Fibroblast of skin of back (primary cell): ENCODE results near the gene CLDN11.

Experiments used
- DNase-seq: peaks from one replicate; pipeline ENCODE4 v3.0.0-alpha.2; 2013

The CLDN11 gene

DNA sequence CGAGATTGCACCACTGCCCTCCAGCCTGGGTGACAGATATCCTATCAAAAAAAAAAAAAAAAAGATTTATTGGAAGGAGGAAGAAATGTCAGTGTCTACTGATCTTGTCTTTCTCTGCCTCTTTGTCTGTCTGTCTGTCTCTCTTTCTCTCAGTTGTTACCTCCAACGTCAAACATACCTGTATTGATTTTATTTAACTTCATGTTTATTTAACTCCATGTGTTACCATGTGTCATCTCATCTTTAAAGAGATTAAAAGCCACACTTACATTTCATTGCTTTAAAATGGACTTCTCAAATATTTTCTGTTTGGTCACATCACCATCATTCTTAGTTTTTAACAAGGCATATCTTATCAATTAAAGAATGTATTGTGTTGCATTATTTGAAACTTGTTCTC is 9.4 kb downstream of the CLDN11 start:
- DNase-seq, result no peak

DNA sequence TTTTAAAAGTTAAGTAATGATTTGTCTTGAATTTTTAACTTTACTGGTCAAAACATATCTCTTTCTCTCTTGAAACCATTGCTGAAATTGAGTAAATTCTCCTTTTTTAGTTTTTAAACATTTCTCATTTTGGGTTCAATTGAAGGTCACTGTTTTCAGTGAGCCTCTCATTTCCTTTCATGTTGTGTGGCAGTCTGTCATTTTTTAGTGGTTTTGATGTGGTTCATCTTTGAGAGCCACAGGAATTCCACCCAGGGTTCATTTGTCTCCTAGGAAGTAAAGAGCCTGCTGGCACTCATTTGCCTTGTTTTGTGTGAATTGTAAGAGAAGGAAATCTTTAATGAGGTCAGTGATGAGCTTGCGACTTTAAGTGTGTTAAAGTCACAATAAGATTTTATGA is 10.4 kb downstream of the CLDN11 start:
- DNase-seq, result peak; percentile 68

DNA sequence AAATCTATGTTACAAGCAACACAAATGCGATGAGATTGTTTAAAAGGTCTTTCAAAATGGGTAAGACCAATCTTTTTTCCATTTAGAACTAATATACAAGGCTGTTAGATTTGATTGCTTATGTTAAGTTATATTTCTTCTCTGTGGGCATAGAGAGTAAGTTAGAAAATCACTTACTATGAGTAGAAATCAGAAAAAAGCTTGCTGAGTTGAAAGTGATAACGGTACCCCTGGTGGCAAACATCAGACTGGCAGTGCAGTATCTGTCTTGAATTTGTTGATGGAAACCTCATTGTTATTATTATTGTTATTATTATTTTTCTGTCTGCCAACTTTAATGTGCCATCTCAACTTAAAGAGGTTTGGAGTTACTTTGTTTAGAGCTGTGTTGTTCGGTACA is 12.4 kb downstream of the CLDN11 start:
- DNase-seq, result no peak

DNA sequence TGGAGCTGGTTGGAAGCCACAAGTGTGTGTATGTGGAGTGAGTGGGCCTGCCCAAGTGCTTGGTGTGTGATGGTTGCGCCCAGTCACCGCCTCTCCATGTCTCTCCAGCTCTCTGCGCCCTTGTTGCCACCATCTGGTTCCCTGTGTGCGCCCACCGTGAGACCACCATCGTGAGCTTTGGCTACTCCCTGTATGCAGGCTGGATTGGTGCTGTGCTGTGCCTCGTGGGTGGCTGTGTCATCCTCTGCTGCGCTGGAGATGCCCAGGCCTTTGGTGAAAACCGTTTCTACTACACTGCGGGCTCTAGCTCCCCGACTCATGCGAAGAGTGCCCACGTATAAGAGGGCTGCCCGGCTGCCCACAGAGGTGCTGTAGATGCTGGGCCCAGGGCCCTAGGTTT is 13.7 kb downstream of the CLDN11 start:
- no peak for DNase-seq

DNA sequence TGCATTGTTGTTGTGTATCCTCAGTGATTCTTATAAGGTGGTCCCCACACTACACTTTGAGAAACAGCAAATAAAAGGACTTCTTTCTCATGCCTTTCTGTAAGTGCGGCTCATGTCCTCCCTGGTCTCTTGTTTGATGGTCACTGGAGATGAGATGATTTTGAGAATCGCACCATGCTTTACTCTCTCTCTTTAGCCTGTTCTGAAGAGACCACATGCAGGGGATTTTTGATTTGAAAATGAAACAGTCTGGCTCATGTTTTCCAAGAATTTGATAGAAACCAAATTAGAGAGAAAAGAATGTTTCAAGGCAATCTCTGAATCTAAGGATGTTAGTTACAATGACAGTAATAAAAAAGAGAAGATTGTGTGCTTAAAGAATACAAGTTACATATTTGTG is 18.0 kb downstream of the CLDN11 start:
- no peak for DNase-seq

DNA sequence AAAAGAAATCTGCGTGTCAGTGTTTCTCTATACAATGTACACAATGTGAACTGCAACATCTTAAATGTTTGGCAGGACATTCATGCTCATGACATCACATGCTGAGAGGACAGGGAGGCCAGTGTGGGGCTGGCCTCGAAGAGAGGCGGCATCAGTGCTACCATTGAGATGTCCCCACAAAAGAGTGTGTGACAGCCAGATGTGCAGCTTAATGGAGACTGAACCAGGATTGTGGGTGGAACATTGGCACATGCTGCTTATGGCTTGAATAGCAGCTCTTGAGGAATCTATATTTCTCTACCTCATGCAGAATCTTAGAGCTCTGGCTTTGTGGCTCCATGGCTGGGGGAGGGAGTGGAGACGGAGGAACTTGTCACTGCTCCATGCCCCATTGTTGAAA is 18.5 kb downstream of the CLDN11 start:
- DNase-seq, result no peak

DNA sequence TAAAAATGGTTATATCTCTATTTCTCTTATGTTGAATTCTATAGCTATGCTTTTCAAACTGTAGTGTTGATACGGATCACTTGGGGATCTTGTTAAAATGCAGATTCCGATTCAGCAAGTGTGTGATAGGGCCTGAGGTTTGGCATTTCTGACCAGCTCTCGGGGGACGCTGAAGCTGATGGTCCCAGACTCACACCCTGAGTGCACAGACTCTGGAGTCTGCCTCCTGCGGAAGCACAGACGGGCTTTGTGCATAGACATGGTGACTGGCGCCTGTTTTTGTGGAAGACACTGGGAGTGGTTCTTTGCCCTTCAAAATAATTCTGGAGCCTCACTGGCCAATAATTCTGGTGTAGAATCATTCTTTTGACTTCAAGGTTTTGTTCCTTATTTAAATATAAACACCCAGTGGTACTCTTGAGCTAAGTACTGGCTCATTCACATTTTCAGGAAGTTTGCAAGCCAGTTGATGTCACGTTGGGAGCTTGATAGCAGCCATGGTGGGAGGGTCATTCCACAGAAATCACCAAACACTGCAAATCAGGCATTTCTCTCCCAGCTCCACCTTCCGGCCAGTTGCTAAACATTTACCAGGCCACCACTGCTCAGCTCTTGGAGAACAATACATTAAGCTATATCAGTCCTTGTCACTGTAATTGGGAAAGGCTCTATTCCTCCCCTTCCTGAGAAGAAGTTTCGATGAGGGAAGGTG is 19.2 kb downstream of the CLDN11 start:
- no peak for DNase-seq

DNA sequence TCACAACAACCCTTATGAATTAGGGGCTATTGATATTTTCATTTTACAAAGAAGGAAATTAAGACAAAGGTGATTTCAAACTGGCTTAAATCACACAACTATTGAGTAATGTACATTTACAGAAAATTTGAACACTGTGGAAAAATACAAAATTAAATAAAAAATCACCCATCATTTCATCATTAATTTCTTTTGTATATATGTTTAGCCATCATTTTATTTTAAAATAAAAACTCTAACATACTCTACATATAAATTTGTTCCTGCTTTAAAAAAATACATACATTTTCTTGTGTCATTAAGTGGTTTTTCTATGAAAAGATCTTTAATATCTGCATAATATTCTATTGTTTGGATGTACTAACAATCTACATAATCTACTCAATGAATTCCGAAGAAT is 20.2 kb downstream of the CLDN11 start:
- no peak for DNase-seq

DNA sequence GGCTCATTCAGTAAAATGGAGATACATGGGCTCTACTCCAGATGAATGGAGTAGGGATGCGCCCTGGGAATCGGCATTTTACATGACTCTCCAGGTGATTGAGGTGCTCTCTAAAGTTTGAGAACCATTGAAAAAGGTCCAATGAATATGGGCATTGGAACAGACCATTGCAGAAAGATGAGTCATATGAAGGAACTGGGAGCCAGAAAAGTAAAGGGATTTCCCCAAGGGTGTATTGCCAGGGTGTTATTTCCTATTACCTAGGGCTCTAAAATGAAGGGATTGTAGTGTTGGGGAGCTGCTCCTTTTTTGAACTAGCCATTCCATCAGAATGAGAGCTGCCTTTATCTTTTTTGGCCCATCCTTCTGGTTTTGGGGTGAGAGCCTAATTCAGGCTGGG is 21.7 kb downstream of the CLDN11 start:
- peak; percentile 12 for DNase-seq

DNA sequence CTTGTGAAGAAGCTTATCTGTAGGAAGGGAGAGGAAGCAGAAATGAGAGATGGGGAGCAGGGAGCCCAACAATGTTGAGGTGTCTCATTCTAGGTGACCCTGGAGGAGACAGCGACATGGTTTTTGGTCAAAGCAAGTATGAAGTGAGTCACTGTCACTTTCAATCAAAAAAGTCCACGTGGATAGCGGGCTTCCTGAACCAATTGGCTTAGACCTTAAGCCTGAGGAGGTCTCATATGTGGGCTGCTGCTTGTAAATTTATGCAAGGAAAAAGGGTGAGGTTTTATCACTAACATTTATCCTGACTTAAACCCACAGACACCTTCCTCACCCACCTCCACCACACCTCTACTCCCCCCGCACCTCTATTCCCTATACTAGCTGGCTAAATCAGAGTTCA is 22.7 kb downstream of the CLDN11 start:
- no peak for DNase-seq

DNA sequence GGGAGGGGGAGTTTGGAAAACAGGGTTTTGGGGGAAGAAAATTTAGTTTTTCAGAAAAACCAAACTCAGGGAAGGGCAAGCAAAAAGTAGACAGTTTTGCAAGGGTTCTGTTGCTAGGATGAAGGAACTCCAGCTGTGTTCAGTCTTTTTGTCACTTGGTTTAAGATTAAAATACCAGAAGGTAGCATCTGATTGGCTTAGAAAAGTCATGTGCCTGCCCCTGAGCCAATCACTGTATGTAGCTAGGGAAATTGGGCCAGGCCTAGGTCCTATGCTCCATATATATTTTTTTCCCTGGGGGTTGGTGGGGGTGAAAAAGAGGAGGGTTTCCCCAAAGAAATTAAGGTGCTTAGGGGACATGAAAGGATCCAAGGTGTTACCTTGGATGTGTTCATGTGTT is 24.3 kb downstream of the CLDN11 start:
- no peak for DNase-seq

DNA sequence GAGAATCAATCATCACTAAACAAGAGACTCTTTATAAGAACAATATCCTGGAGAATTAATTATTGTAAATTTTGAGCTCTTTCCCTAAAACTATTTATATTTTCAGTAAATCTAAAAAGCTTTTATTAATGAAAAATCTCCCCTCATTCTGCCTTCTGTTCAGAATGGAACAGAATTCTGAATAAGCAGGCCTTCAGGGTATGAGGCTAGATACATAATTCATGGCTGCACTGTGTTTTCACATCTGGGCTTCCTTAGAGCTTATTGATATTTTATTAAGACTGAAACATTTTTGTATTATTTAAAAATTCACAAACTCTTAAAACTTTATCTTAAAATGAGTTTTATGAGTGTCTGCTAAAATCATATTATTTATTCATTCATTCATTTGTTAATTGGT is 24.8 kb downstream of the CLDN11 start:
- no peak for DNase-seq

DNA sequence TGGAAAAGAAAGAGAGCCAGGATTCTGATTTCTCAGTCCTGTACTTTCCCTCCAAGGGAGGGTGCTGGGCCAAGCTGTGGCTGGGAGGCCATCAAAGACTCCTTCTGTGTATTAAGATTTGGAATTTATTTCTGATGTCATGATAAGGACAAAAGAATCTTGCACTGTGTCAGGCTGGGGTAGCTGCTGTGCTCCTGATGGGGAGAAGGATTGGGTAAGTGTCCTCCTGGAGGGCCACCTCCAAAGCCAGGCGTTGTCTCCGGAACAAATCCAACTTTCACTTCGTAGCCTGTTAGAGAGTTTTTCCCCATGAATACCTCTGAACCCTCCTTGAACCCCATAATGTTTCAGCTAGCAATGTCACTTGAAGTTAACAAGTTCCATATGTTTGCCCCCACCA is 29.9 kb downstream of the CLDN11 start:
- no peak for DNase-seq

DNA sequence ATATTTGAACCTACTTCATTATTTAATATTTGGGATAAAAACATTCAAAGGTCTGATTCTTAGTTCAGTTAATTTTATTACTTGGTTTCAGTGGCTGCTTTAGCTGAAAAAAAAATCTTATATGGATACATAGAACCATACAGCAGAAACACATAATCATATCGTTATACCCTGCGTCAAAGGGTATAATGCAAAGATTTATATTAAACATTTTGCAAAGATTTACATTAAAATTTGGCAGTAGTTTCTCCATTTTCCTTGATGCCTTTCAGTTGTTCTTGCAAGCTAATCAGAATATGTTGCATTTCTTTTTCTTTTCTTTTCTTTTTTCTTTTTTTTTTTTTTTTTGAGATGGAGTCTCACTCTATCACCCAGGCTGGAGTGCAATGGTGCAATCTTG is 31.4 kb downstream of the CLDN11 start:
- DNase-seq, result no peak

DNA sequence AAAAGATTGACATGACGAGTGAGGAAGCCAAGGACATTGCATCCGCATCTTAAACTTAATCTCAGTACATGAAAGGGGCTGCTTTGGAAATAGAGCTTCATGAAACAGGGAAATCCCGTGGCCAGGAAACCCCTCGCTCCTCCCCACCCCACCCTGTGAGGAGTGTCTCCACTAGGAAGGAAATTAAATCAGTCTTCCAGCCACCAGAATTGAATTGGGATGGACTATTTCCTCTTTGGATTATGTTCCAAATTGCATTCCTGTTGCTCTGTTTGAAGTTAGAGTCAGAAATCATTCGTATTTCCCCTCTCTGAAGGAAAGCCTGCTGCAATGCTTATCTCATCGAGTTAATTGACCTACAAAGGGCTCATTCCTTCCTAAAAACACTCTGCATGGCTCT is 35.8 kb downstream of the CLDN11 start:
- no peak for DNase-seq

DNA sequence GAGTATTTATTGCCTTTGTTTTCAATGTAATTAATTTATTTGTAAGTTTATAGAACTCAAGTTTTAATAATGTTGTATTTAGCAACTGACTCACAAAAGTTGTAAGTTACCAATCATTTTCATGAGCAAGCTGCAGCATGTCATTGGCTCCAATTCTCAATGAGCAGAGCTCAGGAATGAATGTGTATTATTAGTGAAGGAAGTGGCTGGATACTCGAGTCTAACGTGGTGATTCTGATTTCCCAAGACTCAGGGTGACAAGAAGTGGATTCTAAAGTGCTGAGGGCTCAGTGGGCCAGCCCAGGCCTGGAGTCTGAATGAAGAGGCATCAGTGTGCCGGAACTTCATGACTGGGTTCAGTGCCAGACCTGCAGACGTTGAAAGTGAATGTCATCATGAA is 39.6 kb downstream of the CLDN11 start:
- DNase-seq, result no peak

DNA sequence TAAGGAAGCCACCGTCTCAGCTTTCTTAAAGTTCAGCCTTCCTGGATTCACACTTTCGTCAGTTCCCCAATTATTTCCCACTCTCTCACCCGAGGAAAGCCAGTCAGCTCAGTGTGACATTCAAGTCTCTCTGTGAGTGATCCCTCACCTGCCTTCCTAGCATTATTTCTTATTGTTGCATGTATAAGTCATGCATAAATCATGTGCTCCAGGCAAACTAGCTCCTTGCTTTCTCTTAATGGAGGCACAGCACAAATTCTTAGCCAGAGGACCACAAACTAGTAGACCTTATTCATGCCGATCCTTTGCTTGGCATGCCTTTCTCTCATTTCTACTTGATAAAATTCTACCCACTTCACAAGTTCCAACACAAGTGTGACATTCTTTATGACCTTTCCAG is 44.3 kb downstream of the CLDN11 start:
- DNase-seq, result no peak

DNA sequence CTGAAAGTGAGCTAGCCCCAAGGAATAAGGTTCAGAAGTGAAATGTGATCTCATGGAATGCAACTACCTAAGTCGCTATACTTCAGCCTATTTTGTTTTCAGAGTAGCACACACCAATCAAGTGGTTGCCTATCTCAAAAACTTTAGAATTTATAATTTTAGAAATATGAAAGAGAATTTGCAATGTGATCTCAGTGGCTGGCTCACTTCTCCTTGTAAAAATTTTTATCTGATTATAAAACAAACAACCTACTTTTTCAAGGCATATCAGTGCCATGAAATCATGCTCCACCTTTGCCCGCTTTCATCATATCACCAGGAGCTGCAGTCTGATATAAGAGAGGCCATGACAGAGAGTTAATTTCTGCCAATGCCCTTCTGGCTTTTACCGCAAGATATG is 47.3 kb downstream of the CLDN11 start:
- no peak for DNase-seq

DNA sequence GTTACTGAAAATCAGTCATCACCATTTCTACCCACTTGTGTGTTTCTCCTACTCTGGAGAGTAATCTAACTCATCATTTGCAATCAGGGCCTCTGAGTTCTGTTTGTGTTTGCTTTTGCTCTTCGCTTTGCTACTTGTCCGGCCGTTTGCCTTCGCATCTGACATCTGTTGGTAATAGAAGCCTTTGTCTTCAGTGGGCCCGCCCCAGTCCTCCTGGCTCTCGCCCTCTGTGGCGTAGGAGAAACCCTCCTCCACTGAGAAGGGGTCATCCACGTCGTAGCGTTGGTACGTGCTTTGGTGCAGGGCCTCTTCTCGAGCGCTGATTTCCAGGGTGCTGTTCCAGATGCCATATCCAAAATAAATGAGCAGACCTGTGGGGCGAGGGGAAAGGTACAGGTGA is 48.3 kb downstream of the CLDN11 start:
- DNase-seq, result no peak

DNA sequence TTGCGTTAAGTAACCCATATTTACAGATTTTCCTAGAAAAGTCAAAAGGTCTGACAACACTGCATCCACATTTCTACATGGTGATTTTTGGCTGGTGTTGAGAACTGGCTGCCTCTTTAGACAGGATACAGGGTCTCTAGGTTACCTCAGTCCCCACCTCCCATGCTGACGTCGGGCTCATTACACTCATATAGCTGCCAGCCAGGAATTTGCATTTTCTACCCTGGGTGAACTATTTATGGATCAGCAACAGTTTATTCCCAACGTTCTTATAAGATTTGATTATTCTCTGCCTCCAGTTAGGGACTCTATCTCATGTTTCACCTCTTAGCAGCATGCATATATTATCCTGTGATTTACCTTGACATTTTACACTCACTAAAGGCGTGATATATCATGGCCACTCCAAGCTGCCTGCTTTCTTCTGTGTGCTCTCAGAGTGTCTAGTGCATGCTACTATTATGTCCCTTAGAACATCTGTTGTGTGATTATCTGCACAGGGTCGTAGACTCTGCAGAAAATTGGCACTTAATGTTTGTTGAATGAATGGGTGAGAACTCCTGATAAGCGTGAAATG is 49.0 kb downstream of the CLDN11 start:
- no peak for DNase-seq

DNA sequence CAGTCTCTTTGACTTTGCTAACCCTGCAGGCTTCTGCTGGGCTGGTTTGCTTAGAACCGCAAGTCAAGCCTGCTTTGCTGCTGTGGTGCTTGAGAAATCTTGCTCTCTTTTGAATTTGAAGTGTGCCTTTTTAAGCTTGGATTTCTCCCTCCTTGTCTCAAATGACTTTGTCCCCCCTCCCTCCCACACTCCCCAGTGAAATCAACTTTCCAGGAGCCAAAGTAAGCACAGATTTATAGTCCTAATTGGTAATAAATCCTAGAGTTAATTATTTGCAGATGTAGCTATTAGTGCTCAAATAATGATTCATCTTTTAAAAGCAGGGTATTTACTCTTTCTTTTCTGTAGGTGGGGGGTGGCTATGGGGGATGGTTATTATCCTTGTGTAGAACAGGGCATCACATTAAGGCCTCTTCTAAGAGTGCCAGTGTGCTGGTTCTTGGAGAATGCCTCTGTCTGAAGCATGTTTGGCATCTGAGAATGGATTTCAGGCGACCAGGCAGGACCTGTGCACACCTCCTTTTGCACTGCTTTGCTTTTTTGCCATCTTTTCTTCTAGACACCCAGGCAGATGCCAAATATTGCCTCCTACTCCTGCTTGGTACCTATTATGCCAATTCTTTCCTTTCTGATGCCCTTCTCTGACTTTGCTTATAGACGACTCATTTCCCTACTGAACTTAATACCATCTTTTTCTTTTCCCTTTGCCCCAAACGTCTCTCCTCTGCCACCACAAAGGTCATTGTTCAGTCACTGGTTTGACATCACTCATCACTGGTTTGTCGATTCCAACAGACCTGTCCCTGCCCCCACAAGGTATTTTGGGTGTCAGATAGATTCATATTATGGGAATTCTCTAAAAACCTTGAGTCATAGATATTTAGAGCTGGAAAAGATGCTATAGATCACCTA is 50.7 kb downstream of the CLDN11 start:
- DNase-seq, result peak; percentile 25

DNA sequence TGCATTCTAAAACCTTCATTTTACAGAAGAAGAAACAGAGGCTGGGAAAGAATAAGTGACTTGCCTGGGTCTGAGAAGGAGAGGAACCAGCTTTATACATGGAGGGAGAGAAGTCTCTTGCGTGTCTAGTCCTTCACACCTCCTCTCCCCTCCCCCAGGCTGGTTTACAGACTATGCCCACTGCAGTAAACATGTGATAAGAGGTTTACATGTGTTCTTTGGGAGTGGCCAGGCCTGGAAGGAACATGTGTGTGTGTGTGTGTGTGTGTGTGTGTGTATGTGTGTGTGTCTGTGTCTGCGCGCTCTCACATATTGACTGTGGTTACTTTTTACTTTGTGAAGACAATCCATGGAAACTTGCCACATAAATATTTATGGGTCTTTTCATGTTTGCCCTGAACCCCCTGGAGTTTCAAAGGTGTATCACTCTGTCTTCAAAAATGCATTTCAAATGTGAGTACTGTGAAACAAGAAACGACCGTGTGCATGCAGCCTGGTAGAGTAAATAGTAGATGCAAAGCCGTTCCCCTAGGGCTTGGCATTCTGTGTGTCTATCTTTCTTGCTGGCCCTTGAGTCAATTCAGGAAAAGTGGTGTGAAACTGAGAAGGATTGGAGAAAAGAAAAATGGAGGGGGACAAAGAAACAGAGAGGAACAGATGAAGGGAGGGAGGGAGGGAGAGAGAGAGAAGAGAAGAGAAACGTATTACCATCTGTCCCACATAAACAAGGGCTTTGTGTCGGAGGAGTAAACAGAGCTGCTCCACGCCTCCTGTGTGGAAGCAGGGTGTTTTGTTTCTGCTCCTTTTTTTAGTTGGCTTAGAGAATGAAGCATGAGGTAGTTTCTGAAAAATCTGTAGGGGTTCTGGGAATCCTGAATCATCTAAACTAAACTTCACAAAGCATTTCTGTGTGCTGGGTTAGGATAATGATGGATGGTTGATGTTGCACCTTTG is 51.7 kb downstream of the CLDN11 start:
- DNase-seq, result no peak

DNA sequence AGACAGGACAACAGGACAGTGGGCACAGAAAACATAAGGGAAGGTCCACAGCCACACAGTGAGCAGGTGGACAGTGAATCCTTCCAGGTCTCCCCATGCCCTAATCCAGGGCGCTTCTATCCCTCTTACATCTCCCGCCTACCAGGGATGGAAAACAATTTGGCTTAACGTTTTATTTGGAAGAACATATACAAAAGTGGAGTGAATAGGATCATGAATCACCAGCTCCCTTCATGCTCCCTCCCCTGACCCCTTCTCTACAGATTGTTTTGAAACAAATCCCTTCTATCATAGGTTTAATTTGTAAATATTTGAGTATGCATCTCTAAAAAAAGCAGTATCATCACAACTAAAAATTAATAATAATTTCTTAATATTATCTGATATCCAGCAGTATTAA is 52.5 kb downstream of the CLDN11 start:
- DNase-seq, result no peak
